Hematopoietic multipotent progenitor cell treated with erythropoietin and hydrocortisone succinate and interleukin-3 and kit ligand, for 4 days (in vitro differentiated cells): ENCODE results near the gene EIF5A.

Experiments used
- DNase-seq: peaks from one replicate; pipeline ENCODE4 v3.0.0-alpha.2; 2015

EIF5A gene

GRCh38 chr17:7313890-7314718 lies 6.7 kb downstream of the EIF5A start:
- peak; percentile 62 for DNase-seq

GRCh38 chr17:7314719-7315569 lies 7.5 kb downstream of the EIF5A start, which contains the start of gene GPS2:
TSS of gene GPS2 (minus strand) at chr17:7315360. CDS start at chr17:7315052, 308 bp downstream.
- peak; percentile 95 for DNase-seq

GRCh38 chr17:7315570-7316235 lies 8.3 kb downstream of the EIF5A start:
- no peak for DNase-seq

GRCh38 chr17:7317161-7317803 lies 9.9 kb downstream of the EIF5A start:
- no peak for DNase-seq

GRCh38 chr17:7318121-7318860 lies 10.9 kb downstream of the EIF5A start:
- no peak for DNase-seq

GRCh38 chr17:7321466-7321865 lies 14.0 kb downstream of the EIF5A start:
- DNase-seq: no peak

GRCh38 chr17:7322520-7323194 lies 15.2 kb downstream of the EIF5A start:
- DNase-seq: no peak

- DNase-seq: peak; percentile 55
Measured at GRCh38 chr17:7323731-7324437, 16.5 kb downstream of the EIF5A start.

GRCh38 chr17:7324438-7324779 lies 17.0 kb downstream of the EIF5A start:
- no peak for DNase-seq

- DNase-seq: no peak
Measured at GRCh38 chr17:7325031-7325528, 17.7 kb downstream of the EIF5A start.

GRCh38 chr17:7326186-7326585 lies 18.8 kb downstream of the EIF5A start:
- no peak for DNase-seq

- DNase-seq: no peak
Measured at GRCh38 chr17:7327056-7327455, 19.6 kb downstream of the EIF5A start.

GRCh38 chr17:7327501-7327900 lies 20.1 kb downstream of the EIF5A start:
- no peak for DNase-seq

GRCh38 chr17:7328009-7328408 lies 20.6 kb downstream of the EIF5A start:
- no peak for DNase-seq

GRCh38 chr17:7328840-7329373 lies 21.5 kb downstream of the EIF5A start, which contains the start of gene NEURL4:
TSS of gene NEURL4 (minus strand) at chr17:7329335. CDS start at chr17:7329312, 23 bp downstream.
- peak; percentile 50 for DNase-seq

GRCh38 chr17:7329374-7329996 lies 22.1 kb downstream of the EIF5A start:
- peak; percentile 99 for DNase-seq

GRCh38 chr17:7329997-7330637 lies 22.7 kb downstream of the EIF5A start:
- DNase-seq: peak; percentile 94

- no peak for DNase-seq
Measured at GRCh38 chr17:7330638-7331015, 23.2 kb downstream of the EIF5A start.

GRCh38 chr17:7332111-7332510 lies 24.7 kb downstream of the EIF5A start:
- DNase-seq: no peak
